ENCODE results near the gene LPCAT1.
"Not testable (repeated sequence)": the region's sequence is repeated elsewhere in the genome, so short reads cannot be mapped to it uniquely, and the experiment has no call there.

Gene LPCAT1

DNA sequence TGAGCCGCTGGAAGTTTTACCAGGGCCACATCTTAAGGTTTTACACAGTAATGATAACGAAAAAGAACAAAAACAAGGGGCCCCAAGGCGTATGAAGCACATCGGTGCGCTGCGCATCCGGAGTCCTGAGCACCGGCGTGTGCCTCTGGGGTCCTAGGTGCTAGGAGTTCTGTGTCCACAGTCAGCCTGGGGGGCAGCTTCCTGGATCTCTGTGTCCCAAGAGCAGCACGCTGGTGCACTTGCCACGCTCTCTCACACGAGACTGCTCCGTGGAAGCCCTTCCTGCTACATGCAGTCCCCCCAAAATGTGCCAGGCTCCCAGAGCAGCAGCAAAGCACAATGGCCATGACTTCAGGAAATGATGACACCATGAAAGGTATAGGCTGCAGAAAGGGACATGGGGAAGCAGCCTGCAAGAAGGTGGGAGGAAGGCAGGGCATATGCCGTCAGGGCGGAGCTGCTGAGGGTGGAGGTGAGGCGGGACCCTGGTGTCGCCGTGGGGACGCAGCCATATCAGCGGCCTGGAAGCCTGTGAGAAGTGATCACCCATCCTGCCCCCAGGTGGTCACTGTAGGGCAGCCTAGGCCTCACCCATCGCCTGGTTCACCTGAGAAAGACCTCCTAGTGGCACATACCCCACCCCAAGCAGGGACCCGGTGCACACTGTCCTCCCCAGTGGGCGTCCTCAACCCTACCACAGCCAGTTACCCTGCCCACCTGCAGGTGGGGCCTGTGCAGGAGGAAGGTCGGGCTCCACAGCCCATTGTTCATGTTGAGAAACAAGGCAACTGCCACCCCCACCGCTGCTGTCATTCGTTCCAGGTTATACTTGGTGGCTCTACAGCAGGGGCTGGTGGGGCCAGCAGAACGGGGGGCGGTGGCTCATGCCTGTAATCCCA, 54.9 kb downstream of the LPCAT1 start:
- no peak for DNase-seq

DNA sequence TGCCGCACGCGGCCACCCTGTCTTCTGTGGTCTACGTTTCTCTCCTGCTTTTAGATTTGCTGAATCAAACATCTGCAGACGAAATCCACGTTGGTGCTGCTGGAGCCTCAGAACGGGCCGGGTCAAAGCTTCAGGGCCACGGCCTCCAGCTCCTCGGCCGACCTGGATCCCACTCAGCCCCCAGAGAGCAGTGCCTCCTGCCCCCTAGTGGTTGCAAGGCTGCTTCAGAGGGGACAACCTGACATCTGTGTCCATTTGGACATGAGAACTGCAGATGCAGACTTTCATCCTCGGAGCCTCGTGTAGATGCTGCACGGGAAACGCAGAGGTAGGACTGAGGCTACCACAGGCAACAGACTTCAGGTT, 55.5 kb downstream of the LPCAT1 start:
- DNase-seq, result peak in 13 of 56 donors; percentile 4 to 38 (median 18)

DNA sequence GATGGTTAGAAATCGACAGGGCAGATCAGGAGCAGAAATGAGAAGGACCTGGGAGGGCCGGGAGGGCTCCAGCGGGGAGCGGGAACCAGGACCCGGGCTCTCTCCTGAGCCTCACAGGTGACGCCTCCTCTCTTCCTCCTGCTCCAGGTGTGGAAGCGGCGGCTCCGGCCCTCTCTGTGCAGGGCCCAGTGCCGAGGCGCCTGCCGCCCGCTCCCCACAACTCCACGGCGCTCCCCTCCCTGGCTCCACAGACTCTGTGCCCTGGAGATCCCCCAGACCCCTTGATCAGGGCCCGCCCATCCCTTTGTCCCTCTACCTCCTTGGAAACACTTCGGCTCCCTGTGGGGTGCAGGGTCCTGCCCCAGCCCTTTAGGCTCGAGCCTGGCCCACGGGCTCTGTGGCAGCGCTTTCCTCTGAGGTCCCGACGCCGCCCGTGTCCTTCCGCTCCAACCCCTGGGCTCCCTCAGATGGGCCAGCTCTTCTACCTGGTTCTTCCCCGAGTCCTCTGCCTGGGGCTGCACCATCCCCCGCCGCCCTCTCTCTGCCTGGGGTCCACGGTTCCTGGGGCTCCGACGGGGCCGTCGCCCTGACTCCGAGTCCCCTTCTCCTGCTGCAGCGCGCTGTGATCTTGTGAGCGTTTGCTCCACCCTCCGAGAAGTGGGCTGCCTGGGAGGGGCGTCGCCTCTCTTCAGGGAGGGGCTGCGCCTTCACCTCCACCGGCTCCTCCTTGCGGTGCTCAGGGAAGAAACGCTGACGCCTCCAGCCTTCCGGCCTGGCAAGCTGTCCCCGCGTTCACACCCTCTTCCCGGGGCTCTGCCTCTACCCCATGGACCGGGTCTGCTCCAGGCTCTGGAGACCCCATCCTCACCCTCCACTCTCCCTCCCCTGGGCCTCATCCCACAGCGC, 56.2 kb downstream of the LPCAT1 start:
- DNase-seq, result no peak

DNA sequence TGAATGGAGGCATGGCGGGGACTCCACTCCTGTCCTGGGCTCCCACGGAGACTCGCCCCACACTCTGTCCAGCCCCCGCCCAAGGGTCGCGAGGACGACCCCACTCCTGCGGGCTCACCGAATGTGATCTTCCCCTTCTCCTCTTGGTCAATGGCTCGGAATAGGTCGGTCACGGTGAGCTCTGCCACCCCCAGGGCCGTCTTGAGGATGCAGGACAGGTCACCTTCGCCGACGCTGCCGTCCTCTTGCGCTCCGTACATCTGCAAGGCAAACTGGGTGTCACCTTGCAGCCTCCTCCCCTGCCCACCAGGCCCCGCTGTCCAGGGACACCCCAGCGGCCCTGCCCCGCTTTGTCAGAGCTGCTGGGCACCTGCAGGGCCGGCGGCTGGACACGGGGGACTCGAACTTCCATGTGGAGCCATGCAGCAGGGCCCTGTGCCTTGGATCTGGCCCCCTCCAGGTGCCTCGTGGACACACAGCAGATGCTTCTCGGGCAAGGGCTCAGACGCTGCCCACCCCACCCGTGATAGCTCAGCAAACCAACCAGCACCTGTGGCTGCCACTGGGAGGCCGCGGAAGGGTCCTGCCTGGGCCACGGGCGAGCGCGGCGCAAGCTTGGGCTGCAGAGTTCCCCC, 57.0 kb downstream of the LPCAT1 start:
- no peak for DNase-seq

DNA sequence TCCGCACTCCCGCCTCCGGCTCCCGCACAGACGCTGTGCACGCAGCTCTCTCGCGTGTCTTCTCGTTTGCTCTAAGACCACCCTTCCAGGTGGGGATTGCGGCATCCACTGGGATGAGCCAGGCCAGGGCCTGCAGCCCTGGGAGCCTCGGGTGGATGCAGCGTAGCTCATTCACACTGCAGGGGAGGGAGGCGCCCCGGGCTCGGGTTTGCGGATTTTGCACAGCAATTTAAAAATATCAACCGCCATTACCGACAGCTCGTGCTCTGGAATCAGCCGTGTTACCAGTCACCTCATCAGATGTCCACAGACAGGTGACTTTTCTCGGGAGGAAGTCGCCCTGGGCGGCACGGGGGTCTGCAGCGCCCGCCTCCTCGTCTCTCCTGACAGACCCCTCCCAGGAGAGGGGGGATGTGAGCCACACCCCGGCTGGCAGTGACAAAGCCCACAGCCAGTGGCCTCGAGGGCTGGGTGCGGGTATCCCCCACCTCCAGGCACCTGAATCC, 57.7 kb downstream of the LPCAT1 start:
- DNase-seq, result no peak

DNA sequence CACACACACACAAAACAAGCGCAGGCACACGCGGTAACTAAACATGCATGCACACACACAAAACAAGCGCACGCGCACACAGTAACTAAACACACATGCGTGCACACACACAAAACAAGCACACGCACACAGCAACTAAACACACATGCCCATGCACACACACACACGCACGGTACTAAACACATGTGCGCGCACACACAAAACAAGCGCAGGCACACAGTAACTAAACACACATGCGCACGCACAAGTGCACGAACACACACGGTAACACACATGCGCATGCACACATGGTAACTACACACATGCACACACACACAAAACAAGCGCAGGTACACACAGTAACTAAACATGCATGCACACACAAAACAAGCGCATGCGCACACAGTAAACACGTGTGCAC, 58.6 kb downstream of the LPCAT1 start:
- no peak for DNase-seq

DNA sequence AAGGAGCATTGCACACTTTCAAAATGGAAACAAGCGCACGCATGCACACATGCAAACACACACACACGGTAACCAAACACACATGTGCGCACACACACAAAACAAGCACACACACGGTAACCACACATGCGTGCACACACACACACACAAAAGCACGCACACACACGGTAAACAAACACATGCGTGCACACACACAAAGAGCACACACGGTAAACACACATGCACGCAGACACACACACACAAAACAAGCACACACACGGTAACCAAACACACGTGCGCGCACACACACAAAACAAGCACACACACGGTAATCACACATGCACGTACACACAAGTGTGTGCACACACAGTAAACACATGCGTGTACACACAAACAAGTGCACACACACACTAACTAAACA, 59.2 kb downstream of the LPCAT1 start:
- DNase-seq, result no peak

DNA sequence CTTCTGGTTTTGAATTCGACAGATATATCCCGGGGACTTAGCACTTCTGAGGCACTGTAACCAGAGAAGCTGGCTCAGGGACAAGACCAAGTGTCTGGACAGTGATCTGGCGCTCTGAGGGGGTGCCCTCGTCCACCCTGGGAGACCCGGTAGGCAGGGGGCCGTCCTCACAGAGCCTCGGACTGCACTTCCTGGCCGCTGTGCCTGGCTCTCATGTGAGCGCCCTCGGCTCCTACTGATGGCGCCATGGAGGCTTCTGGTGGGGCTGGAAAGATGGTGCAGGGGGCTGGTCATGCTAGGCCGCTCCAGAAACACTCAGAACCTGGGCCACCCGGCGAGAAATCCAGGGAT, 59.7 kb downstream of the LPCAT1 start:
- DNase-seq, result no peak

DNA sequence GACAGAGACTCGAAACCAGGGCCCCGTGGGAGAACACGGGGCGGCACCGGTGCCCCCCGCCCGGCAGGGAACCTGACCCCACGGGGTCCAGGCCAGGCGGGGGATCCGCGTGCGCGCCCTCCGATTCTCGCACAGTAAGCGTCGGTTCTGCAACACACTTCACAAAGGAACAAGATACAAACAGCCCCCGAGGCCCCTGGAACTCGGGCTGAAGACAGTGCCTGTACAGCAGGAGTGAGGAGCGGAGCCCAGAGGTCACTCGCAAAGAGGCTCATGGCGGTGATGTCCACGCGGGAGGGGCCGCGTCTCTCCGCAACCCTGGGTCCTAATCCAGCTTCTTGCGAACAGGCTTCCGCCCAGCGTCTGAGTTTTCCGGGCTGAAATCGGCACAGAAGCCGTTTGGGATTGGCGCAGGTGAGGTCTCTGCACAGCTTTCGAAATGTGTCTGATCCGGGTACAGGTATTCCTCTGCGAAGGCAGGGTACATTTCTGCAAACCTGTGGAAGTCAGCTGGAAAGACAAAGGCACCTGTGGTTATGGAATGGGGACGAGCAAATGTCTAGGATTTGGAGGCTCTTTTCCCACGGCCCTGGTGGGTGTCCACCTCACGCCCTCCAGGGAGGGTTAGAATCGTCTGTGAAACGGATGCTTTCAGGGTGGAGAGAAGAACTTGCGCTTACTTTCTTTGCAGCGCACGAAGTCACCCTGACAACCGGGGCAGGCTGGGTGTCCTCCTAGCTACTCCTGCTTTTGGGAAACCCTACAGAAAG, 60.2 kb downstream of the LPCAT1 start:
- no peak for DNase-seq

DNA sequence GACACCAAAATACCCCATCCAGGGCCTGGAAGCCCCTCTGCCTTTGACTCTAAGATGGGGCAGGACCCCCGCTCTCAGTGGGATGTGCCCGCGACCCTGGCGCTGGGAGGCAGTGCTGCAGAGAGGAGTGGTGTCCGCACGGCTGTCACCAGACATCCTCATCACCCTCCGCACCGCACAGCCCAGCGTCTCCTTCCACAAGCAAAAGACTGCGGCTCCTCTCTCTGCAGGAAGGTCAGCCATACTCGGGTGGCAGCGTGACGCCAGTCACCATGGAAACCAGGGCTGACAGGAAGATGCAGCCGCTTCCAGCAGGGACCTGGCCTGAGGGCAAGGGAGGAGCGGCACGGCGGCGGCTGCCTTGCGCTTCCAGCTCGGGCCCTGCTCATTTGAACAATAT, 61.4 kb downstream of the LPCAT1 start:
- DNase-seq, result no peak

DNA sequence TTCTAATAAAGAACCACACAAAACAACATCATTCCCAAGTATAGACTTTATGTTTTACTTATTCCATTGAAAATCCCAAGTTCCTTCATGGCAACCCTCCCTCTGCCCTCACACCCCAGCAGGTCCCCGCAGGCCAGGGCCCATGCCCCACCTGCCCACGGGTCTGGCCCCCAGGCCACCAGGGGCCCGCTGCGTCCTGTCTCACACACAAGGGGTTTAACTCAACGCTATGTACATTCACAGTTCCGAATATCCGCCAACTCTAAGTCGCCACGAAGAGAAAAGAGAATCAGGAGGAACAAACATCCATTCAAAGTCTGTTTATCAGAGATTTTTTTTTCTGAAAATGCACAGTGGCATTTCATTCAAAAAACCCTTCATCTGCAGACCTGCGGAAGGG, 62.4 kb downstream of the LPCAT1 start:
- no peak for DNase-seq

DNA sequence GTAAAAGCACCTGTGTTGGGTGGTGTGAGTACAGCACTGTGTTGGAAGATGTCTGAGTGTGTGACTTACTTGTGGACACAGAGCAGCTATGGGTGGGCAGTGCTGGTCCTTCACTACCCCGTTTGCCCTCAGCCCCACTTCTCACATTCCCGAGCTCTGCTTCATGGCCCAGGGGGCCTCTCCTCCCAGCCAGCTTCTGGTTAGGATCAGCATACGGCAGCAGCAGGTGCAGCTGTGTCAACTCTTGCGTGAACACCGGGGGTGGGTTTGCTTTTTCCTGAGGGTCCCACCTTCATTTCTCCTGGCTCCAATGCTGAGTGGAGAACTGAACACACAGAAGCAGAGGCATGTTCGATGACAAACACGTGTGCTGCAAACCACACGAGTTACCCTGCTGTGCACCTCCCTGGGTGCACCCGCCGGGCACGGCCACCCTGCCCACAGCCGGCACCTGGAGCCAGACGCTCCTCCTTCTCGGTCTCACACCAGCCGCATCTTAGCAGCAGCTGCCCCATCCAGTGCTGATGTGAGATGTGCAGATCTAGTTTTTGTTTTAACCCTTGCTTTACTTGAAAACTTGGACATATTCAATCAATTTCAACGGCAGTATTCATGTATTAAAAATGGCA, 63.6 kb downstream of the LPCAT1 start:
- no peak for DNase-seq

DNA sequence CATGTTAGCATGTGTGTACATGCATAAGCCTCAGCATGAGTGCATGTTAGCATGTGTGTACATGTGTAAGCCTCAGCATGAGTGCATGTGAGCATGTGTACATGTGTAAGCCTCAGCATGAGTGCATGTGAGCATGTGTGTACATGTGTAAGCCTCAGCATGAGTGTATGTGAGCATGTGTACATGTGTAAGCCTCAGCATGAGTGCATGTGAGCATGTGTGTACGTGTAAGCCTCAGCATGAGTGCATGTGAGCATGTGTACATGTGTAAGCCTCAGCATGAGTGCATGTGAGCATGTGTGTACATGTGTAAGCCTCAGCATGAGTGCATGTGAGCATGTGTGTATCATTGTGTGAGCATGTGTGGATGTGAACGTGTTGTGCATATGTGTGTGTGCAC, 64.3 kb downstream of the LPCAT1 start:
- DNase-seq, result not testable (repeated sequence)

DNA sequence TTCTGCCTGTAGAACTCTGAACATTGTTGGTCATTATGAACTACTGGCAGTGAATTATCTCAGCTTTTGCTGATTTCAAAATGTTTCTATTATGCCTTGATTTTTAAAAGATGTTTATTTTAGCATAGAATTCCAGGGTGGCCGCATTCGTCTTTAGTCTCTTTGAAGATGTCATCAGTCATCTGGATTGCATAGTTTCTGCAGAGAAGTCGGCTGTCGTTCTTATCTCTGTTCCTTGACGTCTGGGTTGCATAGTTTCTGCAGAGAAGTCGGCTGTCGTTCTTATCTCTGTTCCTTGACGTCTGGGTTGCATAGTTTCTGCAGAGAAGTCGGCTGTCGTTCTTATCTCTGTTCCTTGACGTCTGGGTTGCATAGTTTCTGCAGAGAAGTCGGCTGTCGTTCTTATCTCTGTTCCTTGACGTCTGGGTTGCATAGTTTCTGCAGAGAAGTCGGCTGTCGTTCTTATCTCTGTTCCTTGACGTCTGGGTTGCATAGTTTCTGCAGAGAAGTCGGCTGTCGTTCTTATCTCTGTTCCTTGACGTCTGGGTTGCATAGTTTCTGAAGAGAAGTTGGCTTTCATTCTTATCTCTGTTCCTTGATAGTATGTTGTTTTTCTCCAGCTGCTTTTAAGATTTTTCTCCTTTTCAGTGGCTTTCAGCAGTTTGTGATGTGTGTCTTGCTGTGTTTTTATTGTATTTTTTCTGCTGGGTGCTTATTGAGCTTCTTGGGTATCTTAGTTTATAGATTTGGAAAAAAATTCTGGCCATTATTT, 67.5 kb downstream of the LPCAT1 start:
- DNase-seq, result not testable (repeated sequence)

DNA sequence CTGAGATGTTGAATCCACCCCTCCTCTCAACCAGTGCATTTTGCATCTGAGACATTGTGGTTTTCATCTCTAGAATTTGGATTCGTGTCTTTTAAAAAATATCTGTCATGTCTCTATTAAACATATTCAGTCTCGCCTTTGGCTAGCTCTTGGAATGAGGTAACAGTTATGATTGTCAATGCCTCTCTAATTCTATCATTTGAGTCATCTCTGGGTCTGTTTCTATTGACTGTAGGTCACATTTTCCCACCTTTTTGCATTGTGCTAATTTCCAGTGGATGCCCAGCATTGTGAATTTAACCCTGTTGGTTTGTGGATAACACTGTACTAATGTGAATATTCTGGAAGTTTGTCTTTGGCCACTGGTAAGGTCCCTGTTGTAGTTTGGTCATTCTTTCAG, 70.1 kb downstream of the LPCAT1 start:
- no peak for DNase-seq

DNA sequence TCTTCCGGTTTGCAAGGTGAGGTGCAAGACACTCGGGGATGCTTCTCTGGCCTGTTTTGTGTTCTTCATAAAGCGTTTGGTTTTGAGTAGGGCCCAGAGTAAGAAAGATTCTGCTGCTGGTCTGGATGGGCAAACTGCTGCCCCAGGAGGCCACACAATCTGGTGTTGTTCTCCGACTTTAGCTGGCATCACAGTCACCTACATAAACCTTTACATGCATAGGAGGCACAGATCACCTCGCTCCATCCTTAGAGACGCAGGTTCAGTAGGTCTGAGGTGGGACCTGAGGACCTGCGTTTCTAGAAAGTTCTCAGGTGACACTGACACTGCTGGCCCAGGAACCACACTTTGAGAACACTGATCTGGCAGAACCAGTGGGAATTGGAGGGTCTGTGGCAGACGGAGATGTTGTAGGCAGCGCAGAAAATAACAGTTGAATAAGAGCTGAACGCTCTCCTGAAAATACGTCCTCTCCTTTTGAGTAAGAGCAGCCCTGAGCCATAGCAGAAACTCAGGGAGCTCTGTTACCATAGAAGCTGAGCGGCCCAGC, 74.6 kb downstream of the LPCAT1 start:
- DNase-seq, result no peak

DNA sequence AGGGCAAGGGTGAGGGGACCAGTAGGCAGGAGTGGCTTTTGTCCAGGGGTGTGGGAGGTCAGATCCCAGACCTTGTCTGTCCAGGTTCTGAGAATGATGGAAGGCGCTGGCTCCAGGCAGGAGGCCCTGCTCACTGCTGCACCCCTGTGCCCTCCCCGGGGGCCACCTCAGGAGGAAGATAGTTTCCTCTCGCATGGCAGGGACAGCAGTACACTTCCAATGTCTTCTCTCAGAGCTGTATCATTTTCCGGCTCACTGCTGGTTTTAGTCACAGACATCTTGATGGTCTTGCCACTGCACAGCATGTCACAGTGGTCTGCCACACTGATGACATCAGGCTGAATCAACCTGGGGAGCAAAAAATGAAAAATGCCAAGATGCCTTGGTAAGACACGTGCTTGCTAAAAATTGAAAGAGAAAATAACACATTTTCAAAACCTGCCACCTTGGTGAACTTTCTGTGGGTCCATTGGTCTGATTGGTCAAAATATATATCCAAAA, 75.2 kb downstream of the LPCAT1 start:
- DNase-seq, result no peak

DNA sequence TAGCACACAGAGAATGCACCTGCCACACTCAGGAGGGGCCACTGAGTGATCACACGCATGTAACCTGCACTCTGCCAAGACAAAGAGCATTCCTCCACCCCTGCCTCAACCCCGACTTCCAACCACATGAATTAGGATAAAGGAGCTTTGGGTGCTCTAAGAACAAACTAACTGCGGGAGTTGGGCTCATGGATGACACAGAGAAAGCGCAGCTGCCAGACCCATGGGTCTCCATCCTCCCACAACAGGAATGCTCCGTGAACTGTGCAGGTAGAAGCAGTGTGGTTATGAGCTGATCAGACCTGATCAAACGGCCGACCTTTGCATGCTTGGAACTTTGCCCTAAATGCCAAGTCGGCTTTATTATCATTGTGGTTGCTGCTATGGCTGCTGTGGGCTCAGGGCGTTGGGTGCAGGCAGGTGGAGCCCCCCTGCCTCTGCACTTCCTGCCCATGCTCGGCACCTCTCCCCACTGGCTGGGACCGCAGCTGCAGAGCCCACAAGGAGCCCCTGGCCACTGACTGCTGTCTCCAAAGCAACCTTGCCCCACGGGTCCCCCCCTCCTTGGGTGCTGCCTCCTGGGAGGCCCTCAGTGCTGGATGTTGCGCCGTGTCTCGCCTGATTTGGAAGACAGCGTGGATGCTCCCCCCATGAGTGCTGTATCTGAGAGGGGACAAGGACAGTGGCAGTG, 75.9 kb downstream of the LPCAT1 start:
- DNase-seq, result no peak
